Gastroesophageal sphincter (tissue), 3 donors: Measurements from ENCODE around the gene SNAPC3.

Experiments
- POLR2AphosphoS5 ChIP-seq: sonication (generic); formaldehyde crosslinking; IDR thresholded peaks from one replicate; pipeline ENCODE4 v1.6.1; 2017; ENCODE audit warnings: antibody characterized with exemption
- TF ChIP-seq, protein P1 (sequence below), 4 experiments: fragments of 200-600 bp in 2 of 4; fragments of 450-650 bp in 2 of 4; sonication (generic) in 1 of 4; IDR thresholded peaks; one replicate each; pipeline ENCODE4 v1.5.1; 2017 to 2019; ENCODE audit warnings: antibody characterized with exemption in 4 of 4, mild to moderate bottlenecking in 2 of 4, moderate library complexity in 2 of 4

GRCh38 chr9:15416880-15417279 is 5.8 kb upstream of the SNAPC3 start:
- TF ChIP-seq POLR2AphosphoS5, result no peak
- TF ChIP-seq, protein P1, sequence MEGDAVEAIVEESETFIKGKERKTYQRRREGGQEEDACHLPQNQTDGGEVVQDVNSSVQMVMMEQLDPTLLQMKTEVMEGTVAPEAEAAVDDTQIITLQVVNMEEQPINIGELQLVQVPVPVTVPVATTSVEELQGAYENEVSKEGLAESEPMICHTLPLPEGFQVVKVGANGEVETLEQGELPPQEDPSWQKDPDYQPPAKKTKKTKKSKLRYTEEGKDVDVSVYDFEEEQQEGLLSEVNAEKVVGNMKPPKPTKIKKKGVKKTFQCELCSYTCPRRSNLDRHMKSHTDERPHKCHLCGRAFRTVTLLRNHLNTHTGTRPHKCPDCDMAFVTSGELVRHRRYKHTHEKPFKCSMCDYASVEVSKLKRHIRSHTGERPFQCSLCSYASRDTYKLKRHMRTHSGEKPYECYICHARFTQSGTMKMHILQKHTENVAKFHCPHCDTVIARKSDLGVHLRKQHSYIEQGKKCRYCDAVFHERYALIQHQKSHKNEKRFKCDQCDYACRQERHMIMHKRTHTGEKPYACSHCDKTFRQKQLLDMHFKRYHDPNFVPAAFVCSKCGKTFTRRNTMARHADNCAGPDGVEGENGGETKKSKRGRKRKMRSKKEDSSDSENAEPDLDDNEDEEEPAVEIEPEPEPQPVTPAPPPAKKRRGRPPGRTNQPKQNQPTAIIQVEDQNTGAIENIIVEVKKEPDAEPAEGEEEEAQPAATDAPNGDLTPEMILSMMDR (IDR thresholded peaks at IDR 0.05), result peak in 2 of 4 experiments; percentile 43 to 51
